ENCODE data around the gene SPRR2D. TPM values are rescaled to one million over a fixed set of nuclear protein-coding genes. Genes with fewer than 3 reads are reported as not detected.

The SPRR2D gene
- total RNA-seq, 1 donor from 2014 or later = not detected

GRCh38 chr1:153000294-153000693, 40.6 kb downstream of the SPRR2D start:
- Mint-ChIP-seq H3K9me3 (peaks cover 7% of the 10 kb centered on the region), H3K4me3 (no peak overlapping the region), H3K27me3 (ENCODE audit: low read depth) (peaks cover 13% of the 10 kb centered on the region), H3K27ac (ENCODE audit: unreplicated experiment) (no peak overlapping the region), H3K4me1 (no peaks in the 10 kb centered on the region), H3K36me3 (ENCODE audit: low read depth) (no peaks in the 10 kb centered on the region)
- TF ChIP-seq CTCF (conservative IDR thresholded peaks at IDR 0.05) = no peak
- no peak for DNase-seq (ENCODE audit: low read depth, low spot score)

GRCh38 chr1:152999818-153000217, 41.1 kb downstream of the SPRR2D start:
- DNase-seq (ENCODE audit: low read depth, low spot score) = no peak
- Mint-ChIP-seq H3K27me3 (ENCODE audit: low read depth) (peaks cover 13% of the 10 kb centered on the region), H3K4me3 (no peak overlapping the region), H3K9me3 (peaks cover 7% of the 10 kb centered on the region), H3K4me1 (no peaks in the 10 kb centered on the region), H3K36me3 (ENCODE audit: low read depth) (no peaks in the 10 kb centered on the region), H3K27ac (ENCODE audit: unreplicated experiment) (no peak overlapping the region)
- TF ChIP-seq CTCF (conservative IDR thresholded peaks at IDR 0.05) = no peak

GRCh38 chr1:152998476-152998875, 42.4 kb downstream of the SPRR2D start:
- TF ChIP-seq CTCF (conservative IDR thresholded peaks at IDR 0.05) = no peak
- DNase-seq (ENCODE audit: low read depth, low spot score) = no peak
- H3K9me3 Mint-ChIP-seq = peaks cover under 1% of the 10 kb centered on the region
- H3K4me3 Mint-ChIP-seq = no peak overlapping the region
- no peaks in the 10 kb centered on the region for H3K4me1 Mint-ChIP-seq
- H3K27me3 Mint-ChIP-seq (ENCODE audit: low read depth) = peaks cover 11% of the 10 kb centered on the region
- no peaks in the 10 kb centered on the region for H3K36me3 Mint-ChIP-seq (ENCODE audit: low read depth)
- no peak overlapping the region for H3K27ac Mint-ChIP-seq (ENCODE audit: unreplicated experiment)

- no peak for TF ChIP-seq CTCF (conservative IDR thresholded peaks at IDR 0.05)
- H3K4me1 Mint-ChIP-seq = no peaks in the 10 kb centered on the region
- no peaks in the 10 kb centered on the region for H3K36me3 Mint-ChIP-seq (ENCODE audit: low read depth)
- H3K27me3 Mint-ChIP-seq (ENCODE audit: low read depth) = peaks cover 11% of the 10 kb centered on the region
- no peak overlapping the region for H3K27ac Mint-ChIP-seq (ENCODE audit: unreplicated experiment)
- no peak overlapping the region for H3K4me3 Mint-ChIP-seq
- DNase-seq (ENCODE audit: low read depth, low spot score) = no peak
- no peaks in the 10 kb centered on the region for H3K9me3 Mint-ChIP-seq
These were observed 43.0 kb downstream of the SPRR2D start for GRCh38 chr1:152997901-152998300.

GRCh38 chr1:152996633-152997400, 44.1 kb downstream of the SPRR2D start:
- no peak for DNase-seq (ENCODE audit: low read depth, low spot score)
- TF ChIP-seq CTCF (conservative IDR thresholded peaks at IDR 0.05) = no peak
- H3K9me3 Mint-ChIP-seq = no peaks in the 10 kb centered on the region
- H3K27ac Mint-ChIP-seq (ENCODE audit: unreplicated experiment) = no peak overlapping the region
- peaks cover 11% of the 10 kb centered on the region for H3K27me3 Mint-ChIP-seq (ENCODE audit: low read depth)
- no peaks in the 10 kb centered on the region for H3K36me3 Mint-ChIP-seq (ENCODE audit: low read depth)
- H3K4me3 Mint-ChIP-seq = no peak overlapping the region
- no peaks in the 10 kb centered on the region for H3K4me1 Mint-ChIP-seq
